Measurements from ENCODE around the gene SSBP3.

The SSBP3 gene

DNA sequence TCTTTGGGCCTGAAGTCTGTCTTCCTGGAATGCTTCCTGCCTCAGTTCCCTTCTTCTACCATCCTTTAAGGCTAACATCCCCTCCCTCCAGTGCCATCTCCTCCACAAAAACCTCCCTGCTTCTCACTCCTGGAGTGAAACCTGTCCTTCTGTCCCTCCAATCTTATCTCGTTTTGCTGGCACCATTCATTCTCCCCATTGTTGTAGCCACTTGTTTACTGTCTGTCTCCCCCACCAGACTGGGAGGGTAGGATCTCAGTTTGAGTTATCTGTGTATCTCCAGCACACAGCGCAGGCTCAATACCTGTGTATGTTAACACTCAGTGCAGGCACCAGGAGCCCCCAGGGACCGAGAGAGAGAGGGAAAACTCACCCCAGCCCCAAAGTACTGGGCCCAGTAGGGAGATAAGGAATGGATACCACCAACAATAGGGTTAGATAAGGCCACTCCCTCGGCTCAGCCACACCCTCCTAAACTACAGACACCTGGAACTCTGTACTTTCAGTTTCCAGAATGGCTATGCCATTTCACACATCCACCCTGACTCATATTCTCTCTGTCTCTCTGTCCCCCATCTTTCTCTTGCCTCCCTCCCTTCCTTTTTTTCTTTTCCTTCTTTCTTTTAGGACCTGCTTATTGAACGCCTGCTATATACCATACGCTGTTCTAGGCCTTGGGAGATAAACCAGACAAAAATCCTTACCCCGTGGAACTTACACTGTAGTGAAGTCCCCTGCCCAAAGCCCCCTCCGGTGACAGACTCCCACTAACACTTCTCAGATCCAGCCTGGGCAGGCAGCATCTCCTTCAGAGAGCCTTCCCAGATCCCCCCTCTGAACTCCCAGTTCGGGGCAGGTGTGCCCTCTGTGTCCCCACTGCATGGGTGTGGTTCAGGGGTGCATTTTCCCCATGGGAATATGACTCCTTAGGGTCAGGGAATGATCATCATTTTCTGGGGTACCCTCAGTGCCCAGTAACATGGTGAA, 3.3 kb upstream of the SSBP3 start:
- no peak for DNase-seq (ENCODE audit: low spot score)

DNA sequence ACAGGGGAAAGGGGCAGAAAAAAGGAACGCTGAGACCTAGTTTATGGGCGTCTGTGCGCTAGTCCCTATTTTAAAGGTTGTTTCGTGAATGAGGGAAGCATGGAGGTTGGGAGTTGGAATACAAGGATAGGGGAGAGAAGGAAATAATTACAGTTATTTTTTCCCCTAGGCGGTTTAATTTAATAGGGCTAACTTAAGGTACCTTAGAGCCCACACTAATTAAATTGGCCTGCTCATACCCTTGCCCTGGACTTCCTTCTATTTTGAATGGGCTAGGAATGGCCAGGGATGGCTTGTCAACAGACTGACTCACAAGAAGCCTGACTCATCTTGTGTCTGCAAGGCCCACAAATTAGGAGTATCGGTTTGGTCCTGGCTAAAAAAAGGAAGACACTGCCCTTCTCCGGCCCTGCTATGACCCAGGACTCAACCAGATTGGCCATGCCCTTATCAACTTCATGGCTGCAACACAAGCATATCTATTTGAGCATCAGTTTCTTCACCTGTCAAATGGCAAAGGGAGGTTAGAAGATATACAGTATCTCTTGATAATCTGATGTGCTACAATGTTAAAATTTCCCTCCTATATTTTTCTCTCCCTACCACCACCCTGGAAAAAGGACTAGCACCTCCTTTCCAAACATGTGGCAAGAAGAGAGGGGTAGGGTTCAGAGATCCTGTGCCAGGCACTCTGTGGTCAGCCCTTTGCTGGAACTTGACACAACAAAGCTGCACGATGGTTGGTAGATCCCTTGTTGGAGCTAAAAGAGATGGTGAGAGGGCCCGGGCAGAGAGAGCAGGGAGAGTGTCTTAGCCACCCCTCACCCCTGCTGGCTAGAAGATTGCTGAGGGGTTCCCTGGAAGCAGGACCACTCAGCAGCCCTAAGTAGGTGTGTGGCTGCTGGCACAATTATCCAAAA, 2.2 kb upstream of the SSBP3 start:
- peak; percentile 81 for DNase-seq (ENCODE audit: low spot score)

DNA sequence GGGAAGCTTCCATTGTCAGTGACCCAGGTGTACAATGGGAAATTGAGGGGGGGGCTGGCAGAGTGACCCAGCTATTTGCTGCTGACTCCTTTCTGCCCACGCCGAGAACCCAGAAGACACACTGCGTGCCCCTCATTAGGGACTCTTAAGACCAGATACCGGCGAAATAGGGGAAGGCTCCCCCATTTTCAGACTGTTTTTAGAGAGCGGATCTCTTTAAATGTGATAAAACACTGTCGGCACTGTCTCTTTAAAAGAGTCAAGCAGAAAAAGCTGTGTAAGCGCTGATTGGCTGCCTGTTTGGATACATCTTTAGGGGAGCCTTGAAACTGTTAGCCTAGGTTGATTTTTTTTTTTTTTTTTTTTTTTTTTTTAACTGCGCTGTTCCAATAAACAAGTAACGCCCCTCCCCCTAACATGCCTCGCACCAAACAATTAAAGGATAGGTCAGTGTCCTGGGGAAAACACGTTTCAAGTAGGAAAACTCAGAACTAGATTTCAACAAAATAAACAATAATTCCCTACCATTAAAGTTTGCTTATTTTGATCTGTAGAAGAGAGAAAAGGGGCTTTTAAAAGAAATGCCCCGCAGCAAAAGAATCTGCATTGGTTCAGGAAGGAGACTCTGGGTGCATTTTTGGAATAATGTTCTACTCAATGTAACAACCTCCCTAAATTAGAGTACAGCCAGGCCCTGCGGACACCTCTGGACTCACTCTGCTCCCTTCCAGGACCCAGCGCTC, 1.4 kb upstream of the SSBP3 start:
- DNase-seq (ENCODE audit: low spot score) = peak; percentile 90

DNA sequence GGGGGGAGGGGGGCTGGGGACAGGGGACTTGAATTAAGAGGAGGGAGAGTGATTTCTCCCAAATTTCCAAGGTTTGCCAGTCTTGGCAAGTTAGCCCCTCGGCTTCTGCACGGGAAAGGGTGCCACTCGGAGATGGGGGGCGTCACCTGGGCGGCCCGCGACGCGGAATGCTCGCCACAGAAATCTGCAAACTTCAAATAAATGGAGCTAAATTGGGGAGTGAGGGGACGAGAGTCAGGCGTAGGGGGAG, 885 bp upstream of the SSBP3 start:
- DNase-seq (ENCODE audit: low spot score) = no peak

GRCh38 chr1:54405898-54406293, 298 bp downstream of the SSBP3 start:
- DNase-seq (ENCODE audit: low spot score) = no peak

DNA sequence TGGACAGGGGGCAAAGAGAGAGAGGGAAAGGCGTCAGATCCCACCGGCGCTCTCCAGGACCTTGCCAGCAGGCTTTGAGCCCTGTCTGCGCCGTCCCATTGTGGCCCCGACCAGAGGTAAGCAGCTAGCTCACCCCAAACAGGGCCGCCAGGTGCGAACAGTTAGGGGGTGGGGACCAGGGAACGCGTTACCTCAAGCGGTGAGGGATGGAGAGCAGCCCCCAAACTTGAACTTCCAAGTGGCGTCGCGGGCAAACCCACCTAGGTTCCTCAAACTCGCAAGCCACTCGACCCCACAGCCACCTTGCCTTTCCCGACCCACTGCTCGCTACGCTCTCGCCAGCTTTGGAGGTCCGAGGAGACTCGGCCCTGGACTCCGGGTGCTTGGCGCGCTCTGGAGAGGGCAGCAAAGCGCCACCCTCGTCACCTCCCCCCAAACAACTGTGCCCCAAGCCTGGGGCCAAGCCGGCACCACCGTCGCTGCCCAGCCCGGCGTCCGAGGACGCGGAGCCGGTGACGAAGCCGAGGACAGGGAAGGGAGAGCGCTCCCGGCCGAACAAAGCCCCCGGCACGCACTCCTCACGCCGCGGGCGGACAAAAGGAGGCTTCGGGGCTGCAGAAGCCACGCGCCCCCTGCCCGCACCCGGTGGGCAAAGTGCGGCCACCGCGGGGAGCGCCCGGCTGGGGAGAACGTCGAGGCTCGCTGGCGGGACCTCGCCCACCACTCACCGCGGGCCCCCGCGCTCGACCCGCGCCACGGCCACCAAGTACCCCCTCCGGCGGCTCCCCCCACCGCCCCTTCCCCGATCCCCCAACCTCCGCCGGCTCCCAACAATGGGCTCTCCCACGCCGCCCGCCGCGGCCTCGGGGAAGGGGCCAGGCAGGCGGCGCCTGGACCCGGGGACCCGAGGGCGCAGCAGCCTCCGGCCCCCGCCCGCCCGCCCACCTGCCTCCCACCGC, 976 bp downstream of the SSBP3 start:
- peak; percentile 52 for DNase-seq (ENCODE audit: low spot score)

DNA sequence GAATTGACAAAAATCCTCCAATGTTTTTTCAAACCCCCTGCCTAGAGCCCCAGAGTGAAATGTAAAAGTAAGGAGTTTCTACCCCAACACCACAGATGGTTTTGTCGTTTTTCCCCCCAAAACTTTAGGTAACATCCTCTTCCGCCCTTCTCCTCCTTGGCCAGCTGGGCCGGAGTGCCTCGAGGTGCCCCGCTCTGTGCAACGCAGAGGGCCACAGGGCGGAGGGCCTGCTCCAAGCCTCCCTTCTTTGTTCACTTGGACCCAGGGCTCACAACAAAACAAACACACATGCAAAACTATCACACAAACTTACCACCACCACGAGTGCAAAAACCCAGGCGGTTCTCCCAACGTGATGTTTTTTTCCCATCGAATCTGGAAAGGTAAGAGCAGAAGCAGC, 1.9 kb downstream of the SSBP3 start:
- no peak for DNase-seq (ENCODE audit: low spot score)

DNA sequence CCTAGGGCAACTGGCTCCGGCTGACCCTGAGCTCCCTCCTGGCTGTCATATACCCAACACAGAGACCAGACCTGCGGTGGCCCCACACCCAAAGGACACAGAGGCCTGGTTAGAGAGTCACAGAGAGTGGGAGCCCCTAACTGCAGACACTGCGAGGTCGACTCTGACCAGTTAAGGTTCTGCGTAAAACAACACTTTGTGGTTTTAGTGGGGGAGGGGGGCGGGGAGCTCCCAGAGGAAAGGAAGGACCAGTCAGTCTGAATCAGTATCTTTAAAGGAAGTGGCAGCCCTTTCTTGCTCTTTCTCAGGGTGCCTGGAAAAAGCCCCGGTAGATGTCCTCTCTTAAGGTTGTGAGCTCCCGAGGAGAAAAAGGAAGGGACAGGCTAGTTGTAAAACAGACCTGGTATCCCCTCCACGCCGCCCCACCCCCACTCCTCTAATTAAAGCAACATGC, 2.4 kb downstream of the SSBP3 start:
- DNase-seq (ENCODE audit: low spot score) = peak; percentile 56

DNA sequence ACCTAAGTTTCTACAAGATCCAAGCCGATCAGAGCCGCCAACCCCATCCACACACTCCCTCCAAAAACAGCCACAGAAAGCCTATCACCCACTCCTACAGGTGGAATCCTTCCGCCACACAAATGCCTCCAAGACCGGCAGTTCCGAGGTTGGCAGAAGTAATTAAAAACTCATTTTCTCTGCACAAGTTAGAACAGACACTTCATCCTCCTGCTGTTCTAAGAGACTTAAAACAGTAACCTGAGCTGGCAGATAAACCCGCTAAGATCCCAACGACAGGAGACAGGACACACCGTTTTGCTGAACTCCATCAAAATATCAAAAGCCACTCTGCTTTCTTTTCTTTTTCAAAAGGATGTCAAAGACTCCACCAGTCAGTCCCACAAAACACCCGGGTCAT, 2.8 kb downstream of the SSBP3 start:
- DNase-seq (ENCODE audit: low spot score) = no peak

DNA sequence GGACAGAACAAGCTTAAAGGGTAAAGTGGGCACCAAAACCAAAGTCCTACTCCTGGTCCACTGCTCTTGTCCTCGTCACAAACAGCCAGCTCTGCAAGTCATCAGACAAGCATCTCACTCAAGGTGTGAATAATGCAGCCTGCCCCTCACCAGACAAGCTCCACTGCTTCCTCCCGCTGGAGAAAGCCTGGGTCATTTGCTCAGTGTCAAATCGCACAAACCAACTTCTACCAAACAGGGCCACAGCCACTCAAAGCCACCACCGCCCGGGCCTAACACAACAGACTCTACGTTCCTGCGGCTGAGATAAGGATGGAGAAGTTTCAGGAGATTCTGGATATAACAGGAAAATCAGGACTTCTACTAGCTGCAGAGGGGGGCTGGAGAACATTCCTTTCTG, 3.3 kb downstream of the SSBP3 start:
- DNase-seq (ENCODE audit: low spot score) = no peak

DNA sequence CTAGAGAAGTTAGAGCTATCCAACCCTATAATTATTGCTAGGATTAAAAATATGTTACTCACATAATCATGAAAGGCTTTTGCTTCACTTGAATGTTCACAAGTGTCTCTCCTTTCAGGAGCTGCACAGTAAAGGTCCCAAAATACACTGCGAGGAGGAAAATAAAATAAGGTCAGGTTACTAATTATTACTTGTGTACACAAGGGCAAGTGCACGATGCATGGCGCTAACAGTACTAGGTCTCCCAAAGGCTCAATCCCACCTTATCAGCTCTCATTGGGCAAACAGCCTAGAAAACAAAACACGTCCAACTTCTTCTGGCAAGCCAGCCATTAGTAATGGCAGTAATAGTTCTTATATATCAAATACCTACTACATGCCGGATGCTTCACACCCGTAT, 4.4 kb downstream of the SSBP3 start:
- no peak for DNase-seq (ENCODE audit: low spot score)

GRCh38 chr1:54400329-54400728, 5.9 kb downstream of the SSBP3 start:
- DNase-seq (ENCODE audit: low spot score) = no peak

DNA sequence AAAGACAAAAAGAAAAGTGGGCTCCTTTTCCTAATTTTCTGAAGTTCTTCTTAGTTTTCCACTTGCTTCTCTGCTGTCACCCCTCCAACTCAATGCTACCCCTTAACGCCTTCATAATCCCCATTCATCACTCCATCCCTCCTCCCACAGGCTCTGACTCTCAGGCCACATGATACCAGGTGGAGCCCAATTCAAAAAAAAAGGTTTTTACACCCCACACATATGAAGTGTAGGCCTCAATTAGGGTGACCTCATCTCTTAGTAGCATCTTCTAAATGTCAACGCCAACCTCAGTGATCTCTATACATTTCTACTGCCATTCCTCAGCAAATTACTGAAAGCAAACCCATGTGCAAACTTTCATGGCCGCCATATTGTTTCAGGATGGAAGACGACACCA, 6.4 kb downstream of the SSBP3 start:
- DNase-seq (ENCODE audit: low spot score) = no peak

DNA sequence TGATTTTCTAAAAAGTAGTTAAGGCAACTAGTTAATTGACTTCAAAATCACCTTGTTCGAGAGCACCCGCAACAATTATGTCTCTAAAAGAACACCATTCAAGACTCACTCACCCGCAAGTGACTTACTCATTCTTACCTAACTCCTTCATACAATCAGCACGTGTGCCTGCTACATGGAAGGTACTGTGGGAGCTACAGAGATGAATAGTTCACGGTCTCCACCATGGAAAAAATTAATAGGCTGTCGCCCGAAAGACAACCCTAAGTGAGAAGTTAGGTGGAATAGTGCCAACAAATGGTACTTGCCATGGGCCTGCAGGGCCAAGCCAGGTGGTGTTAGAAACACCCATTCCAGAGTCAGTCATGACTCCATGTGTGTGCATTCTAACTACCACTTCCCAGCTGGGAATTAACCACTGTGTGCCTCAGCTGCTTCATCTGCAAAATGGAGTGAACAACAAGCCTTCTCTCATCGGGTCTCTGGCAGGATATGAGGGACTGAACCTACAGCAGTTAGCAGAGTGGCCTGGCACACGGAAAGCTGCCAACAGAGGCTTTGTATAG, 7.1 kb downstream of the SSBP3 start:
- no peak for DNase-seq (ENCODE audit: low spot score)

DNA sequence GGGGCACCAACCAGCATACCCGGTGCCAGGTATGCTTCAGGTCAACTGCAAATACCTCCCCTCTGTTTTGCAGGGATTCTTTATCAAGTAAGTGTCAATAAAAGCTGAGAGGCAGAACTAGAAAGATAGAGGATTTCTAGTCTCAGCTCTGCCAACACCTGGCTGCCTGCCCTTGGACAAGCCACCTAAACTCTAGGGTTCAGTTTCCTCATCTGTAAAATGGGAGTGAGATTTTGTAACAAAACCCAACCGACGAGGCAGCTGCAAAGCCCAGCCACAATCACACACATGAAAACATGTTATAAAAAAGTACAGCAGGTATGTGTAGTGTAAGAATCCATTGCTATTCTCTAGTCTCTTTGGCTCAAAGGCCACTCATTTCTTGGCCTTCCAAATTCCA, 8.2 kb downstream of the SSBP3 start:
- no peak for DNase-seq (ENCODE audit: low spot score)

DNA sequence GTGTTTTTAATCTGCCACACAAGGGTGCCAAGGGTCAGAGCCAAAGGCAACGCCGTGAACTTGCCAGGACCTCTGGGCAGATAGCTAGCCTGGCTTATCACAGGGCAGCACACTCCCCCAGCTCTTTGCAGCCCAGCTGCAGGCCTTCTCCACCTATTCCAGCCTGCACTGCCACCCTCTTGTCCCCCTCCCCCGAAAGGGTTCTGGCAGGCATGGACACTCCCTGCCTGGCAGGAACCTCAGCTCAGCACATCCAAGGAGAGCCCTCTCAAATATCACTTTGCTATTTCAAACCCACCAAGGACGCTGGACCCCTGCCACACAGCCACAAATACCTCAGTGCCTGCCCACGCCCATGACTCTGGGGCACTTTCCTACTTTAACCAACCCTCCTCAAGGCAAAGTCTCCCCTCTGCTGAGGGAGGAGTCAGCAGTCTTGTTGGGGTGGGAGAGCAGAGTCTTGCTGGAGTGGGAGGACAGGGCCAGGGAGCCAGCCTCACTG, 9.1 kb downstream of the SSBP3 start:
- no peak for DNase-seq (ENCODE audit: low spot score)

DNA sequence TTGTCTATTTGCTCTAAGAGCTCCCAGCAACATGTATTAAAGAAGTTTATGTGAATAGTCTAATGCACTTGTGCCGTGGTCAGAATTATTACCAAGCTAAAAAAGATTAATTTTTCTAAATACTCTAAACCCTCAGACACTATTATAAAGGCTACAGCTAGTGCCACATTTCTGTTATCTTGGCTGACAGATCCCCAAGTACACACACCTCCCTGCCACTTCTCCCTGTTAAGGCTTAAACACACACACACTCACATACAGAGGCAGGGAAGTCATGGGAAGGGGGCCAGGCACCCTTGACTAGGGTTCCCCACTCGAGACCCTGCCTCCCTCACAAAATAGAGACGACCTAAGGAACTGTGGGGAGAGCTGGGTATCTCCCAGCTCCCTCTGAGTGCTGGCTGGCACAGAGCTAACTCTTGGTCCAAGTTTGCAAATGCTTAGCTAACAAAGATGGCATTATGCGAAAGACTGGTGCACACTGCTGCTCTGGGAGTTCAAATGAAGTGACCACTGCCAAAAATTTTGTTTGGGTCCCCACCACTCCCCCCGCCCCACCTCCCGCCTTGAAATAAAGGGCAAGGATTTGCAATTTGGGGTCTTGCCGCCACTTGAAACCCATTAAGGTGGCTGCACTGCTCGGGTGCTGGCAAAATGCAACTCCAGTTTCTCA, 9.8 kb downstream of the SSBP3 start:
- DNase-seq (ENCODE audit: low spot score) = no peak

- no peak for DNase-seq (ENCODE audit: low spot score)
These were observed 10.8 kb downstream of the SSBP3 start for GRCh38 chr1:54395281-54395934.

GRCh38 chr1:54394104-54394503, 12.1 kb downstream of the SSBP3 start:
- no peak for DNase-seq (ENCODE audit: low spot score)

DNA sequence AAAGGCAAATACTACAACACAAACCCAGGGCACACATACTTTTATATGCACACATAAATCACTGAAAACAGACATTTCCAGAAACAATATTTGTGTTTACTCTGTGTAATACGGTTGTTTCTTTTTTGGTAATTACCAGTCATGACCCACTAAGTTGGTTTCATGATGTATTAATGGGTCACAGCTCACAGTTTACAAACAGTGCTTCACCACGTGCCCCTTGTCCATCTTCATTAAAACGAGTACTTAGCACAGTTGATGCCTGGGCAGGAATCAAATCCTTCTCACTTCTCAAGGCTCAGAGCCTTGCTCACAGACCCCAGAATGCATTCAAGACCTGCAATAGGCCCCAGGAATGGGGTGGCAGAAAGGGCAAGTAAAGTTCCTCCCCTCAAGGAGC, 13.8 kb downstream of the SSBP3 start:
- DNase-seq (ENCODE audit: low spot score) = no peak

Data from AG08396 (cell line).